Left colon (tissue), 2 donors: Measurements from ENCODE around the gene DCP1A. TPM values are rescaled to one million over a fixed set of nuclear protein-coding genes. Genes with fewer than 3 reads are reported as not detected.
A peak's percentile ranks its signal among the peaks of the same experiment; 100 is the strongest.
"Not testable (repeated sequence)": the region's sequence is repeated elsewhere in the genome, so short reads cannot be mapped to it uniquely, and the experiment has no call there.

Source experiments
- ATAC-seq: fragments of 200-7000 bp; cut with Tn5 transposase; one replicate; pipeline ENCODE4 v1.9.1; 2020; ENCODE audit warnings: mild to moderate bottlenecking, moderate library complexity
- DNase-seq, 2 donors: peaks; one replicate each; pipeline ENCODE4 v3.0.0-alpha.2; 2020
- intact Hi-C, 2 donors: fragments of 100-400 bp; cut with DNase I in 1 of 2; cut with micrococcal nuclease in 1 of 2; formaldehyde crosslinking; loops; one replicate each; pipeline versions ENCODE4 v1.11.2 to v1.14.0; 2022; cut with DNase I, micrococcal nuclease
- long read RNA-seq: library from polyadenylated mRNA; unstranded; transcript quantifications from one replicate; pipeline ENCODE4 v2.0.0, GENCODE V29; 2021
- total RNA-seq, 2 donors: library from RNA; stranded (reverse); fragmentation: NEBNext Ultra II Directional; extraction: Animal tissue kit (Norgen Biotek cat#: 25700); gene quantifications; one replicate each; pipeline ENCODE4 v1.2.1, GENCODE V29; 2021
- donor health status: DM: no; HTN: no; CAD: no.
- donor health status: DM: yes; HTN: yes; CAD: no.

Gene DCP1A
- 10 to 100 TPM; 17.5 to 21.2 TPM for total RNA-seq
- long read RNA-seq, full-length matches to known transcripts, result 12 of 26 reads
- long read RNA-seq, partial matches to known transcripts, result 8 of 26 reads
- long read RNA-seq, other reads (novel, unspliced or antisense), result 6 of 26 reads

- intact Hi-C loops, result no loop called here
- DNase-seq (peak; percentile 96), ATAC-seq (peak; percentile 90)
Measured at GRCh38 chr3:53347261-53348064, at the start of gene DCP1A. DCP1A (minus strand) TSS chr3:53347543; CDS start chr3:53347517, 26 bp downstream.

GRCh38 chr3:53384465-53385423 is 37.4 kb upstream of the DCP1A start:
- intact Hi-C loops, result no loop called here
- ATAC-seq (no peak), DNase-seq (no peak)

GRCh38 chr3:53382106-53382505 is 34.8 kb upstream of the DCP1A start:
- intact Hi-C loops, result no loop called here

GRCh38 chr3:53380306-53380705 is 33.0 kb upstream of the DCP1A start:
- ATAC-seq, result no peak
- no peak for DNase-seq
- intact Hi-C loops, result no loop called here

More at GRCh38 chr3:53382106-53382505, 34.8 kb upstream of the DCP1A start:
- DNase-seq, result no peak
- no peak for ATAC-seq

GRCh38 chr3:53379898-53380297 is 32.6 kb upstream of the DCP1A start:
- intact Hi-C loops, result no loop called here
- ATAC-seq (no peak), DNase-seq (no peak)

- ATAC-seq (no peak), DNase-seq (no peak)
- intact Hi-C loops, result no loop called here
Measured at GRCh38 chr3:53377794-53378193, 30.5 kb upstream of the DCP1A start.

GRCh38 chr3:53376679-53377078 is 29.3 kb upstream of the DCP1A start:
- no peak for DNase-seq
- intact Hi-C loops, result no loop called here
- no peak for ATAC-seq

GRCh38 chr3:53375019-53375418 is 27.7 kb upstream of the DCP1A start:
- DNase-seq (peak; percentile 55 to 75), ATAC-seq (peak; percentile 97)
- intact Hi-C loops, result loop anchor here in 1 of 2 donors (2.0 kb wide), 1 partner anchor 336 kb away; no protein-coding TSS in a partner anchor

- intact Hi-C loops, ATAC-seq: not testable (repeated sequence)
- DNase-seq, result peak in 1 of 2 donors; percentile 58
Measured at GRCh38 chr3:53370719-53371118, 23.4 kb upstream of the DCP1A start.

GRCh38 chr3:53361852-53362251 is 14.5 kb upstream of the DCP1A start:
- no peak for DNase-seq
- intact Hi-C loops, result no loop called here
- no peak for ATAC-seq

- intact Hi-C loops, result no loop called here
- DNase-seq (no peak), ATAC-seq (no peak)
Measured at GRCh38 chr3:53357458-53357857, 10.1 kb upstream of the DCP1A start.

- ATAC-seq (peak; percentile 69), DNase-seq (no peak)
- intact Hi-C loops, result no loop called here
Measured at GRCh38 chr3:53354945-53355498, 7.7 kb upstream of the DCP1A start.

GRCh38 chr3:53353202-53353601 is 5.9 kb upstream of the DCP1A start:
- intact Hi-C loops, result no loop called here
- ATAC-seq (no peak), DNase-seq (no peak)

- peak; percentile 58 for ATAC-seq
- intact Hi-C loops, result no loop called here
- peak; percentile 38 to 46 for DNase-seq
Measured at GRCh38 chr3:53350652-53351051, 3.3 kb upstream of the DCP1A start.

GRCh38 chr3:53348118-53348517 is 775 bp upstream of the DCP1A start:
- peak in 1 of 2 donors; percentile 22 for DNase-seq
- ATAC-seq, intact Hi-C loops: not testable (repeated sequence)

- intact Hi-C loops, result no loop called here
- DNase-seq, result no peak
- peak; percentile 16 for ATAC-seq
Measured at GRCh38 chr3:53346922-53347260, 452 bp downstream of the DCP1A start.

GRCh38 chr3:53346514-53346913 is 829 bp downstream of the DCP1A start:
- no peak for ATAC-seq
- intact Hi-C loops, result no loop called here
- peak in 1 of 2 donors; percentile 14 for DNase-seq

- ATAC-seq (peak; percentile 81), DNase-seq (peak; percentile 30 to 34)
- intact Hi-C loops, result no loop called here
Measured at GRCh38 chr3:53342353-53342752, 5.0 kb downstream of the DCP1A start.
